ENCODE results near the gene SGCE.

DNA sequence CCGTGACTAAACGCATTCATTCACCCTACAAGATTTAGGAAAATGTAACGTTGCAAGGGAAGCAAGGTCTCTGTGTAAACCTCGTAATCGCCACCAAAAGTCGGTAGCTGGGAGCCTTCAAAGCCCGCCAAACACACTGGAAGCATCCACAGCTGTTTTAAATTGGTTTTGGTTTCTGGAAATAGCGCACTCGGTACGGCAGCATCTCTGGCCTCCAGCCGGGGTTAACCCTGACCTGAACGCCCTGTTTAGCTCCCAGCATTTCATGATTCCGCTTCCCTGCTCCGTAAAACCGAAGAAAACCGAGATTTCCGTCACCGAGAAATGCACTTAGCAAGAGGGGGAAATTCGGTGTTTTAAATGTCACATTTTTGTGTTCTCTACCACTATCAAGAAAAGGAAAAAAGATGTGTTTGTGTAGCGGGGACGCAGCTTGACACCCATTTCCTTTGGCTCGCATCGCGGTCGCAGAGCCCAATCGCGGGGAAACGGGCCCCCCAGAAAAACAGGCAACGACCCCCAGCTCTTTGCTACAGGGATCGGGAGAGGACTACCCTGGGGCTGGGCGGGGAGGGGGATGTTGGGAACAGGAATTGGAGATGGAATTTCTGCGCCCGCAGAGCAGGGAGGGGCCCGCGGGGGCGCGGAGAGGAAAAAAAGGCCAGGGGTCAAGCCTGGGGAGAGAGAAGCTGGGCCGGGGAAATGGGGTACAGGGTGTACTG is 646 bp downstream of the SGCE start:
- TF ChIP-seq, protein P1, sequence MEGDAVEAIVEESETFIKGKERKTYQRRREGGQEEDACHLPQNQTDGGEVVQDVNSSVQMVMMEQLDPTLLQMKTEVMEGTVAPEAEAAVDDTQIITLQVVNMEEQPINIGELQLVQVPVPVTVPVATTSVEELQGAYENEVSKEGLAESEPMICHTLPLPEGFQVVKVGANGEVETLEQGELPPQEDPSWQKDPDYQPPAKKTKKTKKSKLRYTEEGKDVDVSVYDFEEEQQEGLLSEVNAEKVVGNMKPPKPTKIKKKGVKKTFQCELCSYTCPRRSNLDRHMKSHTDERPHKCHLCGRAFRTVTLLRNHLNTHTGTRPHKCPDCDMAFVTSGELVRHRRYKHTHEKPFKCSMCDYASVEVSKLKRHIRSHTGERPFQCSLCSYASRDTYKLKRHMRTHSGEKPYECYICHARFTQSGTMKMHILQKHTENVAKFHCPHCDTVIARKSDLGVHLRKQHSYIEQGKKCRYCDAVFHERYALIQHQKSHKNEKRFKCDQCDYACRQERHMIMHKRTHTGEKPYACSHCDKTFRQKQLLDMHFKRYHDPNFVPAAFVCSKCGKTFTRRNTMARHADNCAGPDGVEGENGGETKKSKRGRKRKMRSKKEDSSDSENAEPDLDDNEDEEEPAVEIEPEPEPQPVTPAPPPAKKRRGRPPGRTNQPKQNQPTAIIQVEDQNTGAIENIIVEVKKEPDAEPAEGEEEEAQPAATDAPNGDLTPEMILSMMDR (IDR thresholded peaks at IDR 0.05; ENCODE audit: low read length): no peak
- TF ChIP-seq EZH2 (optimal IDR thresholded peaks at IDR 0.05; ENCODE audit: low read depth, low read length) (no peak), EZH2phosphoT487 (IDR thresholded peaks at IDR 0.05; ENCODE audit: low read length) (no peak)
